Measurements from ENCODE around the gene COL4A6.

Gene COL4A6

DNA sequence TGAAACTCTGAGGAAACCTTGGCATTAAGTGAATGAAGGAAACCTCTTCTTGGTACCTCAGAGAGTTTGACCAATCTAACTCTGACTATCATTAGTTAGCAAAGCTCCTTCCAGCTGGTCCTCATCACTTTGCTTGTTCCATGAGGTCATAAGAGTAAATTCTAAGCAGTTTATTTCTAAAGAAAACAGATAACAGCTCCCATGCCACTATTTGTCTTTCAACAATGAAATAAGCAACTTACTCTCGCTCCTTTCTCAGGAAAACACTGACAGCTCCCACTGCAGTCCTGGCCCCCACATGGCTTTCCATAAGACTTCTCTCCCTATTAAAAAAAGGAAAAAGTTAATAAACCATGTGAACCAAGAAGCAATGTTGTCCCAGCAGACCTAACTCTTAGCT lies 127.7 kb downstream of the COL4A6 start:
- Histone ChIP-seq H3F3A (ENCODE audit: control insufficient read depth, insufficient read depth) (no peaks in the 10 kb centered on the region), H3K4me1 (ENCODE audit: control insufficient read depth, low read length) (no peaks in the 10 kb centered on the region), H3K9me3 (ENCODE audit: control insufficient read depth, insufficient read depth, low read length) (no peaks in the 10 kb centered on the region), H4K20me1 (ENCODE audit: control insufficient read depth, insufficient read depth, low read depth, low read length) (no peaks in the 10 kb centered on the region), H3K79me2 (ENCODE audit: control insufficient read depth, low read length) (no peaks in the 10 kb centered on the region), H3K27me3 (ENCODE audit: control insufficient read depth, low read length) (no peaks in the 10 kb centered on the region), H3K4me3 (ENCODE audit: low read length) (no peak overlapping the region), H3K4me2 (ENCODE audit: low read length) (no peak overlapping the region), H3K27ac (ENCODE audit: low read depth, low read length) (no peak overlapping the region), H3K36me3 (ENCODE audit: control insufficient read depth, low read length) (no peaks in the 10 kb centered on the region), H3K9me2 (replicated peaks; ENCODE audit: control insufficient read depth, low read length) (no peaks in the 10 kb centered on the region)
- TF ChIP-seq, protein P1, sequence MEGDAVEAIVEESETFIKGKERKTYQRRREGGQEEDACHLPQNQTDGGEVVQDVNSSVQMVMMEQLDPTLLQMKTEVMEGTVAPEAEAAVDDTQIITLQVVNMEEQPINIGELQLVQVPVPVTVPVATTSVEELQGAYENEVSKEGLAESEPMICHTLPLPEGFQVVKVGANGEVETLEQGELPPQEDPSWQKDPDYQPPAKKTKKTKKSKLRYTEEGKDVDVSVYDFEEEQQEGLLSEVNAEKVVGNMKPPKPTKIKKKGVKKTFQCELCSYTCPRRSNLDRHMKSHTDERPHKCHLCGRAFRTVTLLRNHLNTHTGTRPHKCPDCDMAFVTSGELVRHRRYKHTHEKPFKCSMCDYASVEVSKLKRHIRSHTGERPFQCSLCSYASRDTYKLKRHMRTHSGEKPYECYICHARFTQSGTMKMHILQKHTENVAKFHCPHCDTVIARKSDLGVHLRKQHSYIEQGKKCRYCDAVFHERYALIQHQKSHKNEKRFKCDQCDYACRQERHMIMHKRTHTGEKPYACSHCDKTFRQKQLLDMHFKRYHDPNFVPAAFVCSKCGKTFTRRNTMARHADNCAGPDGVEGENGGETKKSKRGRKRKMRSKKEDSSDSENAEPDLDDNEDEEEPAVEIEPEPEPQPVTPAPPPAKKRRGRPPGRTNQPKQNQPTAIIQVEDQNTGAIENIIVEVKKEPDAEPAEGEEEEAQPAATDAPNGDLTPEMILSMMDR (IDR thresholded peaks at IDR 0.05; ENCODE audit: low read depth, low read length, poor library complexity, severe bottlenecking) = no peak
- TF ChIP-seq EZH2phosphoT487 (IDR thresholded peaks at IDR 0.05; ENCODE audit: borderline replicate concordance, low read length) = no peak

DNA sequence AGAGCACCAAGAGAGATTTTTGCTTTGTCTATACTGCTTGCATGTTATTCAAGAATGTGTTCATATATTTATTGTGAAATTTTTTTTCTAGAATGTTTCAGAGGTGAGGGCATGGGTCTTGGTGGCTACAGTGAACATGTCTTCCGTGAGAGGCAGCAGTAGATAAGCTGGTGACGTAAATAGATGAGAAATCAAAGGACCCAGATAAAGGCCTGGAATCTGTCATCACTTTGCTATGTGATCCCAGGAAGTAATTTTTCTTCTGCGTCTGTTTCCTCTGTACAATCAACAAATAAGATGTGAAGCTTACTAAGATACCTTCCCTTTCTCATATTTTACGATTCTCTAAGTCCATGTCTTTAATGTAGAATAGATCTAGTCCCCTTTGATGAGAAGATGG lies 129.1 kb downstream of the COL4A6 start:
- no peak overlapping the region for H3K4me2 ChIP-seq (ENCODE audit: low read length)

DNA sequence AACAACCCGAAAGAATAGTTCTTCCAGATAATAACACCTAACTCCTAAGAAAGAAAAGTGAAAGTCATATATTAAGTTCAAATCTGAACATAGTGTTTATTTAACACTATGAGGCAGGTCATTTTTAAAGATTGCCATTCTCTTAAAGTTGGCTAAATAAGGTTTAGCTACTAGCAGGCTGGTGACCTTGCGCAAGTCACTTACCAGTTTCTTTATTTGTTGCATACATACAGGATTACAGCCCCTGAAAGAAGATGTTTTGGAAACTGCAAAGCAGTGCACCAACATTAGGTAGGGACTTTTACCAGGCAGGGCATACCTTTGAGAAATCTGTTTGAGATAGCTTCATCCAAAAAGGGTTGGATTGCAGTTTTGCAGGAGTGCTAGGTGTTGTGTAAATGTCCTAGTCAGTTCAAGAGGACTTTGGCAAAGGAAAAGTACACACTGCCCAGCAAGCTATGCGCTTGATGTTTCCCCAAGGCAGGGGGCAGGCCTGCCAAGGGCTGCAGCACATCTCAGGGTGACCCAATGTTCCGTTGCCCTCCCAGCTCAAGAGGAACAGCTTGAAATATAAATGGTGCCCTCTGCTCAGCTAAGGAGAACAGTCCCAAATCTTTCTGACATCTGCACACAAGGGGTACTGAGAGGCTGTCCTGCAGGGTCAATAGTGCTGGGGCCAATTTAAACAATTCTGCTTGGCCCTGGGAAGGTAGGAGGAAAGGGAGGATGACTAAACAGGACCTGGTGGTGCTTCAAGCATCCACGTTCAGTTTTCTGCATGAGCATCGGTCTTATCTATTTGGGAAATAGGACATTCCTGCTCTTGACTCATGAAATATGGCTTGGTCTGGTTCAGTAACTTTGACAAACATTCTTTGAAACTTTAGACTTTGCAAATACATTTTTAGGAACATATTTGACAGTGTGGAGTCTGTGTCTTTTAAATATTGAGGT lies 130.8 kb downstream of the COL4A6 start:
- TF ChIP-seq EZH2phosphoT487 (IDR thresholded peaks at IDR 0.05; ENCODE audit: borderline replicate concordance, low read length) = no peak
- TF ChIP-seq, protein P1 (IDR thresholded peaks at IDR 0.05; ENCODE audit: low read depth, low read length, poor library complexity, severe bottlenecking) = no peak
- Histone ChIP-seq H3K4me3 (ENCODE audit: low read length) (no peak overlapping the region), H3K9me3 (ENCODE audit: control insufficient read depth, insufficient read depth, low read length) (no peaks in the 10 kb centered on the region), H3F3A (ENCODE audit: control insufficient read depth, insufficient read depth) (no peaks in the 10 kb centered on the region), H3K9me2 (replicated peaks; ENCODE audit: control insufficient read depth, low read length) (no peaks in the 10 kb centered on the region), H3K4me2 (ENCODE audit: low read length) (no peak overlapping the region), H3K27me3 (ENCODE audit: control insufficient read depth, low read length) (no peaks in the 10 kb centered on the region), H4K20me1 (ENCODE audit: control insufficient read depth, insufficient read depth, low read depth, low read length) (no peaks in the 10 kb centered on the region), H3K27ac (ENCODE audit: low read depth, low read length) (no peak overlapping the region), H3K36me3 (ENCODE audit: control insufficient read depth, low read length) (no peaks in the 10 kb centered on the region), H3K79me2 (ENCODE audit: control insufficient read depth, low read length) (no peaks in the 10 kb centered on the region), H3K4me1 (ENCODE audit: control insufficient read depth, low read length) (no peaks in the 10 kb centered on the region)

More for the DNA sequence above, 129.1 kb downstream of the COL4A6 start:
- no peaks in the 10 kb centered on the region for H4K20me1 ChIP-seq (ENCODE audit: control insufficient read depth, insufficient read depth, low read depth, low read length)
- no peak overlapping the region for H3K27ac ChIP-seq (ENCODE audit: low read depth, low read length)
- no peaks in the 10 kb centered on the region for H3K9me2 ChIP-seq (replicated peaks; ENCODE audit: control insufficient read depth, low read length)
- no peaks in the 10 kb centered on the region for H3K36me3 ChIP-seq (ENCODE audit: control insufficient read depth, low read length)
- no peaks in the 10 kb centered on the region for H3K9me3 ChIP-seq (ENCODE audit: control insufficient read depth, insufficient read depth, low read length)
- H3F3A ChIP-seq (ENCODE audit: control insufficient read depth, insufficient read depth) = no peaks in the 10 kb centered on the region
- no peaks in the 10 kb centered on the region for H3K27me3 ChIP-seq (ENCODE audit: control insufficient read depth, low read length)
- H3K4me1 ChIP-seq (ENCODE audit: control insufficient read depth, low read length) = no peaks in the 10 kb centered on the region
- H3K79me2 ChIP-seq (ENCODE audit: control insufficient read depth, low read length) = no peaks in the 10 kb centered on the region
- H3K4me3 ChIP-seq (ENCODE audit: low read length) = no peak overlapping the region
- TF ChIP-seq, protein P1 (IDR thresholded peaks at IDR 0.05; ENCODE audit: low read depth, low read length, poor library complexity, severe bottlenecking) = no peak
- no peak for TF ChIP-seq EZH2phosphoT487 (IDR thresholded peaks at IDR 0.05; ENCODE audit: borderline replicate concordance, low read length)

All from DOHH2 (cell line).